HG03139 (cell line): ENCODE measurements around the gene ZFP92.
"Not testable (repeated sequence)": the region's sequence is repeated elsewhere in the genome, so short reads cannot be mapped to it uniquely, and the experiment has no call there.

Source experiments
- ATAC-seq: cut with Tn5 transposase; IDR thresholded peaks from one replicate; pipeline ENCODE4 v1.9.1; 2021; ENCODE audit not compliant: unreplicated experiment

The ZFP92 gene

GRCh38 chrX:153411255-153411987 is at the start of gene ZFP92:
ZFP92 (plus strand) TSS chrX:153411472; CDS start chrX:153418323, 6,851 bp downstream.
- peak; percentile 59 for ATAC-seq

- ATAC-seq = no peak
Observed at GRCh38 chrX:153361781-153362397, 49.4 kb upstream of the ZFP92 start.

GRCh38 chrX:153365670-153366069 is 45.6 kb upstream of the ZFP92 start:
- no peak for ATAC-seq

- no peak for ATAC-seq
Observed at GRCh38 chrX:153366119-153366518, 45.2 kb upstream of the ZFP92 start.

GRCh38 chrX:153366878-153367538 is 44.3 kb upstream of the ZFP92 start:
- no peak for ATAC-seq

GRCh38 chrX:153370293-153371055 is 40.8 kb upstream of the ZFP92 start:
- no peak for ATAC-seq

GRCh38 chrX:153371256-153371655 is 40.0 kb upstream of the ZFP92 start:
- no peak for ATAC-seq

GRCh38 chrX:153372949-153373348 is 38.3 kb upstream of the ZFP92 start:
- ATAC-seq = no peak

GRCh38 chrX:153374426-153374825 is 36.8 kb upstream of the ZFP92 start:
- no peak for ATAC-seq

- no peak for ATAC-seq
Observed at GRCh38 chrX:153375571-153375970, 35.7 kb upstream of the ZFP92 start.

- ATAC-seq = no peak
Observed at GRCh38 chrX:153377727-153378126, 33.5 kb upstream of the ZFP92 start.

GRCh38 chrX:153378607-153379006 is 32.7 kb upstream of the ZFP92 start:
- no peak for ATAC-seq

GRCh38 chrX:153379508-153379907 is 31.8 kb upstream of the ZFP92 start:
- ATAC-seq = no peak

GRCh38 chrX:153379971-153380581 is 31.2 kb upstream of the ZFP92 start:
- no peak for ATAC-seq

- ATAC-seq = no peak
Observed at GRCh38 chrX:153380691-153381090, 30.6 kb upstream of the ZFP92 start.

GRCh38 chrX:153381684-153382532 is 29.4 kb upstream of the ZFP92 start:
- ATAC-seq = no peak

GRCh38 chrX:153382563-153383482 is 28.4 kb upstream of the ZFP92 start:
- ATAC-seq = no peak

GRCh38 chrX:153384390-153384789 is 26.9 kb upstream of the ZFP92 start:
- ATAC-seq = no peak

- not testable (repeated sequence) for ATAC-seq
Observed at GRCh38 chrX:153384973-153385372, 26.3 kb upstream of the ZFP92 start.
